Measurements from ENCODE around the gene USH1C. TPM values are rescaled to one million over a fixed set of nuclear protein-coding genes. Genes with fewer than 3 reads are reported as not detected.

Gene USH1C
- total RNA-seq, 1 experiment from 2014 or later: 1.0 TPM

DNA sequence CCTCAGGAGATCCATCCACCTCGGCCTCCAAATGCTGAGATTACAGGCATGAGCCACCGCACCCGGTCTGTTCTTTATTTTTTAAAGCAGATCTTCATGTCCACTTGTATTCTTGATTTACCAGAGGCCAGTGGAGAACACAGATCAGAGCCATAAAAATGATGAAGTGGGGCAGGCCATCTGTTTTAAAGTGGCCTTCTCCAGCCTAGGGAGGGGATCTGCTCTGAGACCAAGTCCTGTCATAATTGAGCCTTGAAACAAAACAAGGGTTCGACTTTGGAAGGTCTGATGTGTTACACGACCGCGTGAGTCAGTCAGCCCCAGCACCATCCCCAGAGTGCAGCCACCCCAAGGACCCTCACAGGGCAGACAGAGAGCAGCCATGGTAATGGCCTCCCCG lies 95.1 kb downstream of the USH1C start:
- no peak overlapping the region for H3K18ac ChIP-seq (ENCODE audit: insufficient read length, low read depth, low read length)
- Mint-ChIP-seq H3K27me3 (ENCODE audit: low read depth) (peaks cover 9% of the 10 kb centered on the region), H3K27ac (no peak overlapping the region; a peak in 1 of 7 replicates), H3K9me3 (peaks cover 2 to 6% of the 10 kb centered on the region in 2 experiments; a peak in 2 of 5 replicates), H3K4me3 (no peak overlapping the region), H3K4me1 (peaks cover 0 to 7% of the 10 kb centered on the region in 2 experiments; a peak in 3 of 4 replicates), H3K36me3 (ENCODE audit: insufficient read depth in 1 of 3, low read depth in 3 of 3) (peaks cover 4 to 9% (median 9%) of the 10 kb centered on the region in 3 experiments; a peak in 4 of 7 replicates)
- no peaks in the 10 kb centered on the region for H3K9me3 ChIP-seq (ENCODE audit: control insufficient read depth, low read depth, low read length)
- no peak overlapping the region for H3K23ac ChIP-seq (ENCODE audit: insufficient read length, low read depth, low read length)
- no peaks in the 10 kb centered on the region for H3K79me2 ChIP-seq (ENCODE audit: insufficient read depth, low read length)
- no peak overlapping the region for H3K14ac ChIP-seq (ENCODE audit: insufficient read depth, low read length)
- H3T11ph ChIP-seq (ENCODE audit: low read length): no peak overlapping the region
- no peak overlapping the region for H3K56ac ChIP-seq (ENCODE audit: insufficient read length, low read depth, low read length)
- no peak overlapping the region for H2BK120ac ChIP-seq (ENCODE audit: low read depth, low read length, poor library complexity, severe bottlenecking)
- no peaks in the 10 kb centered on the region for H3K79me1 ChIP-seq (ENCODE audit: insufficient read depth, low read depth, low read length, poor library complexity, severe bottlenecking)
- no peak overlapping the region for H2BK20ac ChIP-seq (ENCODE audit: low read depth, low read length, poor library complexity, severe bottlenecking)
- no peak overlapping the region for H3K4me2 ChIP-seq (ENCODE audit: insufficient read depth, insufficient read length, low read length)
- H2BK15ac ChIP-seq (ENCODE audit: low read depth, low read length): no peak overlapping the region
- TF ChIP-seq, protein P1, sequence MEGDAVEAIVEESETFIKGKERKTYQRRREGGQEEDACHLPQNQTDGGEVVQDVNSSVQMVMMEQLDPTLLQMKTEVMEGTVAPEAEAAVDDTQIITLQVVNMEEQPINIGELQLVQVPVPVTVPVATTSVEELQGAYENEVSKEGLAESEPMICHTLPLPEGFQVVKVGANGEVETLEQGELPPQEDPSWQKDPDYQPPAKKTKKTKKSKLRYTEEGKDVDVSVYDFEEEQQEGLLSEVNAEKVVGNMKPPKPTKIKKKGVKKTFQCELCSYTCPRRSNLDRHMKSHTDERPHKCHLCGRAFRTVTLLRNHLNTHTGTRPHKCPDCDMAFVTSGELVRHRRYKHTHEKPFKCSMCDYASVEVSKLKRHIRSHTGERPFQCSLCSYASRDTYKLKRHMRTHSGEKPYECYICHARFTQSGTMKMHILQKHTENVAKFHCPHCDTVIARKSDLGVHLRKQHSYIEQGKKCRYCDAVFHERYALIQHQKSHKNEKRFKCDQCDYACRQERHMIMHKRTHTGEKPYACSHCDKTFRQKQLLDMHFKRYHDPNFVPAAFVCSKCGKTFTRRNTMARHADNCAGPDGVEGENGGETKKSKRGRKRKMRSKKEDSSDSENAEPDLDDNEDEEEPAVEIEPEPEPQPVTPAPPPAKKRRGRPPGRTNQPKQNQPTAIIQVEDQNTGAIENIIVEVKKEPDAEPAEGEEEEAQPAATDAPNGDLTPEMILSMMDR (conservative IDR thresholded peaks at IDR 0.05): no peak
- H4K20me1 ChIP-seq (ENCODE audit: control insufficient read depth, insufficient read depth, insufficient read length): no peaks in the 10 kb centered on the region
- H3K27me3 ChIP-seq (ENCODE audit: insufficient read depth, low read length): no peaks in the 10 kb centered on the region; the same call in 1 of the 2 replicates
- no peaks in the 10 kb centered on the region for H3K23me2 ChIP-seq (ENCODE audit: insufficient read length, low read depth, low read length, poor library complexity, severe bottlenecking)
- H3K4ac ChIP-seq (ENCODE audit: low read depth, low read length): no peak overlapping the region
- no peak overlapping the region for H4K5ac ChIP-seq (ENCODE audit: insufficient read length, low read depth, low read length)
- no peak overlapping the region for H4K8ac ChIP-seq (replicated peaks; ENCODE audit: insufficient read length, low read depth, low read length)
- H2AFZ ChIP-seq (ENCODE audit: low read length): no peak overlapping the region
- H4K91ac ChIP-seq (ENCODE audit: insufficient read length, low read depth, low read length): no peak overlapping the region
- no peaks in the 10 kb centered on the region for H3K4me1 ChIP-seq (ENCODE audit: insufficient read depth, low read length)
- no peak overlapping the region for H3K9ac ChIP-seq (ENCODE audit: extremely low read depth, insufficient read length, low read length)
- no peak overlapping the region for H3K27ac ChIP-seq (ENCODE audit: insufficient read length, low read depth, low read length)
- DNase-seq: no peak
- no peak overlapping the region for H2AK5ac ChIP-seq (ENCODE audit: insufficient read length, low read length)
- WGBS (ENCODE audit: extremely low coverage, insufficient read length, low lambda C conversion rate): no CpG with 5 or more reads among the region's 8 CpGs
- no peak overlapping the region for H2BK5ac ChIP-seq (ENCODE audit: insufficient read length, low read length)
- no peak overlapping the region for H2BK12ac ChIP-seq (ENCODE audit: insufficient read length, low read depth, low read length)
